H1 (cell line): ENCODE measurements around the gene ALG14. TPM values are rescaled to one million over a fixed set of nuclear protein-coding genes. Genes with fewer than 3 reads are reported as not detected.

Source experiments
- CTCF ChIA-PET: fragments of 300-600 bp; sonication (Branson Sonifier 250); formaldehyde crosslinking; loops from one replicate; lab custom pipeline; 2021; ENCODE audit not compliant: partially characterized antibody; lab: Charles Lee
- POLR2A ChIA-PET: fragments of 300-600 bp; sonication (Branson Sonifier 250); formaldehyde crosslinking; loops from one replicate; lab custom pipeline; 2021; ENCODE audit warnings: inconsistent platforms; ENCODE audit not compliant: partially characterized antibody; lab: Charles Lee
- DNase-seq, 2 experiments: peaks; one replicate each; pipeline versions ENCODE4 v3.0.0 to v3.0.0-alpha.2; 2010 to 2022; ENCODE audit warnings: low spot score in 2 of 2, low read depth in 1 of 2, mixed read lengths in 1 of 2
- FAIRE-seq: peaks from 2 replicates; lab custom pipeline; 2011; peaks lifted over from hg19 to GRCh38; lab: Jason Lieb, UNC
- H2AFZ ChIP-seq: 2 replicates; pipeline ENCODE4 v1.8.1; 2012; ENCODE audit warnings: low read length, inconsistent platforms
- H2AK5ac ChIP-seq: 2 replicates; pipeline ENCODE4 v1.6.1; 2013; ENCODE audit warnings: low read depth, low read length
- H2BK120ac ChIP-seq: replicated peaks from 2 replicates; pipeline ENCODE3; 2013; ENCODE audit warnings: low read depth, low read length, inconsistent platforms
- H2BK12ac ChIP-seq: 2 replicates; pipeline ENCODE4 v1.6.1; 2013; ENCODE audit warnings: low read depth, low read length
- H2BK15ac ChIP-seq: 2 replicates; pipeline ENCODE4 v1.6.1; 2013; ENCODE audit warnings: low read length
- H2BK20ac ChIP-seq: 2 replicates; pipeline ENCODE4 v1.6.1; 2013; ENCODE audit warnings: low read length
- H2BK5ac ChIP-seq: 2 replicates; pipeline ENCODE4 v1.6.1; 2013; ENCODE audit warnings: low read depth, low read length
- H3K14ac ChIP-seq: 2 replicates; pipeline ENCODE4 v1.6.1; 2013; ENCODE audit warnings: inconsistent platforms; ENCODE audit not compliant: insufficient read length
- H3K18ac ChIP-seq: 2 replicates; pipeline ENCODE4 v1.6.1; 2013; ENCODE audit warnings: low read length; ENCODE audit errors: extremely low read depth
- H3K23ac ChIP-seq: 2 replicates; pipeline ENCODE4 v1.6.1; 2013; ENCODE audit warnings: inconsistent platforms; ENCODE audit not compliant: insufficient read length
- H3K23me2 ChIP-seq: 2 replicates; pipeline ENCODE4 v1.6.1; 2013; ENCODE audit warnings: low read depth, low read length
- H3K27ac ChIP-seq: 2 replicates; pipeline ENCODE4 v1.6.1; 2011; ENCODE audit warnings: low read depth, low read length, inconsistent platforms
- H3K27me3 ChIP-seq, 4 experiments: replicated peaks in 1 of 4; 1 replicate in 1 of 4; 2 replicates in 3 of 4; pipeline versions ENCODE4 v1.6.1 to v1.8.1; 2011 to 2013; ENCODE audit warnings: low read length in 3 of 4, mild to moderate bottlenecking in 3 of 4, inconsistent platforms in 2 of 4, mixed read lengths in 2 of 4, moderate library complexity in 1 of 4; ENCODE audit not compliant: control insufficient read depth in 3 of 4, insufficient read depth in 3 of 4; ENCODE audit errors: extremely low read depth in 1 of 4
- H3K36me3 ChIP-seq, 4 experiments: 2 replicates each; pipeline versions ENCODE4 v1.6.1 to v1.8.1; 2011 to 2013; ENCODE audit warnings: mild to moderate bottlenecking in 4 of 4, low read length in 3 of 4, moderate library complexity in 2 of 4, control low read depth in 1 of 4, inconsistent platforms in 1 of 4; ENCODE audit not compliant: insufficient read depth in 4 of 4, control insufficient read depth in 2 of 4
- H3K4ac ChIP-seq: replicated peaks from 2 replicates; pipeline ENCODE3; 2013; ENCODE audit warnings: low read length, low read depth, mixed read lengths, inconsistent platforms; ENCODE audit not compliant: insufficient read length
- H3K4me1 ChIP-seq, 4 experiments: replicated peaks in 1 of 4; 1 replicate in 1 of 4; 2 replicates in 3 of 4; pipeline versions ENCODE4 v1.6.1 to v1.8.1; 2011 to 2013; ENCODE audit warnings: low read length in 3 of 4, inconsistent platforms in 2 of 4, mixed read lengths in 1 of 4; ENCODE audit not compliant: insufficient read depth in 4 of 4, control insufficient read depth in 3 of 4
- H3K4me2 ChIP-seq, 2 experiments: 2 replicates each; pipeline versions ENCODE4 v1.6.1 to v1.8.1; 2011 to 2013; ENCODE audit warnings: low read depth in 2 of 2, low read length in 2 of 2, control low read depth in 1 of 2, inconsistent platforms in 1 of 2, mild to moderate bottlenecking in 1 of 2; ENCODE audit not compliant: insufficient read depth in 1 of 2
- H3K4me3 ChIP-seq, 4 experiments: fragments of 200-600, 300-600 bp in 1 of 4; sonication (generic), shearing (Covaris generic), sonication (Bioruptor Twin) in 1 of 4; 2 replicates each; pipeline versions ENCODE4 v1.5.1 to v1.8.1; 2011 to 2016; ENCODE audit warnings: low read length in 4 of 4, low read depth in 3 of 4, control low read depth in 2 of 4, inconsistent platforms in 2 of 4, mild to moderate bottlenecking in 2 of 4, mixed read lengths in 1 of 4, moderate library complexity in 1 of 4; ENCODE audit not compliant: insufficient read depth in 2 of 4; ENCODE audit errors: extremely low read depth in 1 of 4
- H3K56ac ChIP-seq: replicated peaks from 2 replicates; pipeline ENCODE3; 2013; ENCODE audit warnings: low read depth, mild to moderate bottlenecking, mixed read lengths, low read length, inconsistent platforms; ENCODE audit not compliant: insufficient read length
- H3K79me1 ChIP-seq: 2 replicates; pipeline ENCODE4 v1.6.1; 2013; ENCODE audit warnings: low read depth, low read length, control low read depth
- H3K79me2 ChIP-seq, 2 experiments: 2 replicates each; pipeline versions ENCODE4 v1.6.1 to v1.8.1; 2012 to 2013; ENCODE audit warnings: low read length in 2 of 2, mild to moderate bottlenecking in 2 of 2, inconsistent platforms in 1 of 2; ENCODE audit not compliant: insufficient read depth in 2 of 2, control insufficient read depth in 1 of 2
- H3K9ac ChIP-seq, 4 experiments: replicated peaks in 1 of 4; 1 replicate in 1 of 4; 2 replicates in 3 of 4; pipeline versions ENCODE4 v1.6.1 to v1.8.1; 2011 to 2013; ENCODE audit warnings: low read depth in 3 of 4, low read length in 3 of 4, control low read depth in 2 of 4, mild to moderate bottlenecking in 2 of 4, moderate library complexity in 2 of 4, inconsistent platforms in 1 of 4; ENCODE audit errors: extremely low read depth in 1 of 4
- H3K9me3 ChIP-seq, 2 experiments: 2 replicates each; pipeline versions ENCODE4 v1.6.1 to v1.8.1; 2012 to 2013; ENCODE audit warnings: mild to moderate bottlenecking in 2 of 2, moderate library complexity in 2 of 2, control low read depth in 1 of 2, inconsistent platforms in 1 of 2, low read depth in 1 of 2, low read length in 1 of 2, mixed read lengths in 1 of 2; ENCODE audit not compliant: insufficient read depth in 2 of 2
- H4K20me1 ChIP-seq, 2 experiments: replicated peaks in 1 of 2; 2 replicates each; pipeline versions ENCODE3 to v1.8.1; 2011 to 2013; ENCODE audit warnings: inconsistent platforms in 2 of 2, low read length in 2 of 2, mild to moderate bottlenecking in 1 of 2; ENCODE audit not compliant: insufficient read depth in 2 of 2, control insufficient read depth in 1 of 2
- H4K5ac ChIP-seq: 2 replicates; pipeline ENCODE4 v1.6.1; 2013; ENCODE audit warnings: low read length, low read depth, mixed read lengths, inconsistent platforms; ENCODE audit not compliant: insufficient read length
- H4K8ac ChIP-seq: 2 replicates; pipeline ENCODE4 v1.8.0; 2013; ENCODE audit warnings: mild to moderate bottlenecking, moderate library complexity, low read length, inconsistent platforms; ENCODE audit not compliant: insufficient read depth; ENCODE audit errors: extremely low read depth
- H4K91ac ChIP-seq: replicated peaks from 2 replicates; pipeline ENCODE3; 2013; ENCODE audit warnings: low read length, mixed read lengths, inconsistent platforms; ENCODE audit not compliant: insufficient read length
- BCL11A ChIP-seq, 2 experiments: IDR thresholded peaks; one replicate each; pipeline ENCODE4 v1.6.1; 2011; ENCODE audit warnings: low read depth in 2 of 2, low read length in 2 of 2, mild to moderate bottlenecking in 2 of 2
- CBX8 ChIP-seq: fragments of 300-800, 300-1000 bp; sonication (generic); IDR thresholded peaks from 2 replicates; pipeline ENCODE4 v1.7.1; 2016; ENCODE audit warnings: low read depth, low read length, borderline replicate concordance
- CHD1 ChIP-seq: IDR thresholded peaks from 2 replicates; pipeline ENCODE4 v1.6.1; 2012; ENCODE audit warnings: low read depth, low read length, improper control_type of control experiment
- CREB1 ChIP-seq: IDR thresholded peaks from 2 replicates; pipeline ENCODE4 v1.6.1; 2012; ENCODE audit warnings: inconsistent platforms
- GTF2F1 ChIP-seq: IDR thresholded peaks from 2 replicates; pipeline ENCODE4 v1.6.1; 2012; ENCODE audit warnings: low read depth, low read length, improper control_type of control experiment, borderline replicate concordance
- KDM1A ChIP-seq: fragments of 200-600, 300-600 bp; sonication (generic); IDR thresholded peaks from 2 replicates; pipeline ENCODE4 v1.7.1; 2016; ENCODE audit warnings: mild to moderate bottlenecking, low read length, borderline replicate concordance
- KDM4A ChIP-seq: IDR thresholded peaks from one replicate; pipeline ENCODE4 v1.7.1; 2012; ENCODE audit warnings: low read depth, mild to moderate bottlenecking, moderate library complexity, low read length, inconsistent platforms; ENCODE audit not compliant: severe bottlenecking
- RBBP5 ChIP-seq: IDR thresholded peaks from 2 replicates; pipeline ENCODE4 v1.7.1; 2012; ENCODE audit warnings: low read depth, mild to moderate bottlenecking, inconsistent platforms, low read length, moderate library complexity, borderline replicate concordance
- RNF2 ChIP-seq: fragments of 200-900, 300-1000 bp; sonication (generic); IDR thresholded peaks from 2 replicates; pipeline ENCODE4 v1.7.1; 2016; ENCODE audit warnings: borderline replicate concordance, low read depth, mild to moderate bottlenecking, antibody characterized with exemption, low read length; ENCODE audit not compliant: poor library complexity, severe bottlenecking; ENCODE audit errors: missing control alignments
- TBP ChIP-seq: IDR thresholded peaks from 2 replicates; pipeline ENCODE4 v1.6.1; 2011; ENCODE audit warnings: low read depth, low read length, improper control_type of control experiment
- WGBS, 2 experiments: shearing (Covaris generic) in 1 of 2; methylation state at CpG; one replicate each; pipeline versions ENCODE4 v1.1.6 to v1.1.7; 2013 to 2015; ENCODE audit warnings: low lambda C conversion rate in 2 of 2, mixed read lengths in 2 of 2, inconsistent platforms in 1 of 2, low coverage in 1 of 2, missing lambda C conversion rate in 1 of 2; ENCODE audit not compliant: insufficient replicate concordance in 2 of 2, insufficient coverage in 1 of 2, insufficient read length in 1 of 2; ENCODE audit errors: extremely low coverage in 1 of 2, missing lambda C conversion rate in 1 of 2; 5-methylcytosine and 5-hydroxymethylcytosine counted together
- polyA plus RNA-seq, 7 experiments: library from polyadenylated mRNA; depleted of rRNA in 3 of 7; stranded (reverse) in 5 of 7; unstranded in 2 of 7; fragments of >200 nt in 5 of 7; fragments of 200-250 nt in 2 of 7; gene quantifications; 1 replicate in 5 of 7; 2 replicates in 1 of 7; 4 replicates in 1 of 7; pipeline versions ENCODE4 v1.2.1 to v1.2.3, GENCODE V29; 2011 to 2013; ENCODE audit warnings: missing spikeins in 2 of 7, mixed read lengths in 2 of 7
- total RNA-seq: library from RNA; stranded (reverse); fragmentation: NEBNext Ultra II Directional; extraction: Animal tissue kit (Norgen Biotek cat#: 25700); gene quantifications from 2 replicates; pipeline ENCODE4 v1.2.1, GENCODE V29; 2021

Gene ALG14
- total and polyA plus RNA-seq, 2 of the 8 experiments (the other 6 are each of a cell fraction or from before 2014, with no cell fraction given): 0.95 to 1.3 TPM

GRCh38 chr1:95015076-95015475, 57.7 kb downstream of the ALG14 start:
- Histone ChIP-seq H3K4ac (no peak overlapping the region), H2BK20ac (no peak overlapping the region)

More at GRCh38 chr1:95015076-95015475, 57.7 kb downstream of the ALG14 start:
- Histone ChIP-seq H3K36me3 (no peaks in the 10 kb centered on the region), H3K23me2 (no peaks in the 10 kb centered on the region), H3K18ac (no peak overlapping the region)
- POLR2A ChIA-PET: interaction anchor here (1.0 kb wide), 1 partner anchor 11 kb away, joined by 5 read pairs; no protein-coding TSS in a partner anchor
- TF ChIP-seq KDM4A: no peak
- no peak for TF ChIP-seq BCL11A (IDR thresholded peaks at IDR 0.05; ENCODE audit: low read depth in 2 of 2, low read length in 2 of 2)
- no peak for TF ChIP-seq KDM1A
- TF ChIP-seq CHD1: no peak
- TF ChIP-seq RNF2: no peak
- TF ChIP-seq RBBP5: no peak
- TF ChIP-seq CREB1: no peak
- TF ChIP-seq GTF2F1: no peak
- TF ChIP-seq CBX8: no peak
- TF ChIP-seq TBP: no peak
- TF ChIP-seq, all 59 proteins: peak for 0
- no peak overlapping the region for H2BK5ac ChIP-seq
- no peaks in the 10 kb centered on the region for H3K27me3 ChIP-seq
- no peak overlapping the region for H4K8ac ChIP-seq
- no peak overlapping the region for H3K9ac ChIP-seq
- no peak overlapping the region for H2BK15ac ChIP-seq
- H3K4me2 ChIP-seq: no peak overlapping the region
- H3K56ac ChIP-seq: no peak overlapping the region
- no peak overlapping the region for H3K14ac ChIP-seq
- H3K79me1 ChIP-seq: no peaks in the 10 kb centered on the region
- CTCF ChIA-PET: interaction anchor here (0.8 to 1.2 kb wide), 4 partner anchors 11 to 108 kb away, joined by 3 read pairs; no protein-coding TSS in a partner anchor
- no peak overlapping the region for H3K27ac ChIP-seq
- H4K20me1 ChIP-seq: no peaks in the 10 kb centered on the region
- H4K91ac ChIP-seq: no peak overlapping the region
- WGBS, 2 experiments: 83% methylated on average over 3 of the region's 3 CpGs; no CpG with 5 or more reads in 1 of the 2 experiments
- no peak overlapping the region for H2AK5ac ChIP-seq
- H3K4me3 ChIP-seq: no peak overlapping the region
- no peak overlapping the region for H2BK12ac ChIP-seq
- no peak overlapping the region for H3K23ac ChIP-seq
- no peak for FAIRE-seq
- no peak overlapping the region for H2AFZ ChIP-seq
- H2BK120ac ChIP-seq: no peak overlapping the region
- no peak overlapping the region for H4K5ac ChIP-seq
- DNase-seq: no peak
- no peaks in the 10 kb centered on the region for H3K79me2 ChIP-seq
- H3K9me3 ChIP-seq: no peaks in the 10 kb centered on the region
- peaks cover 0 to 3% (median 0%) of the 10 kb centered on the region in 4 experiments; a peak in 1 of 7 replicates for H3K4me1 ChIP-seq
